Stimulated activated CD4-positive, alpha-beta T cell treated with anti-CD3 and anti-CD28 coated beads, Interleukin-2, amount 100 ng/mL, for 4 hours (primary cell): ENCODE results near the gene HMGN1.

ENCODE experiments used
- DNase-seq: peaks from one replicate; pipeline ENCODE4 v3.0.0-alpha.2; 2020; ENCODE audit warnings: low read depth

Gene HMGN1

DNA sequence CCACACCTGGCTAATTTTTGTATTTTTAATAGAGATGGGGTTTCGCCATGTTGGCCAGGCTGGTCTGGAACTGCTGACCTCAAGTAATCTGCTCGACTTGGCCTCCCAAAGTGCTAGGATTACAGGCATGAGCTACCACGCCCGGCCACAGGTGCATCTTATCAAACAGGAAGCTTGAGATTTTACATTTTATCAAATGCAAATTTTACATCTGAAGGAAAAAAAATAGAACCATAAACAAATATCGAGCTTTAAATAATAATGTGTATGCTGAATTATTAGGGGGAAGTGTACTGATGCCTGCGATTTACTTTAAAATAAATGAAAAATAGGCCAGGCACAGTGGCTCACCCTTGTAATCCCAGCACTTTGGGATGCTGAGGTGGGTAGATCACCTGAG lies 18.9 kb downstream of the HMGN1 start:
- DNase-seq = no peak

DNA sequence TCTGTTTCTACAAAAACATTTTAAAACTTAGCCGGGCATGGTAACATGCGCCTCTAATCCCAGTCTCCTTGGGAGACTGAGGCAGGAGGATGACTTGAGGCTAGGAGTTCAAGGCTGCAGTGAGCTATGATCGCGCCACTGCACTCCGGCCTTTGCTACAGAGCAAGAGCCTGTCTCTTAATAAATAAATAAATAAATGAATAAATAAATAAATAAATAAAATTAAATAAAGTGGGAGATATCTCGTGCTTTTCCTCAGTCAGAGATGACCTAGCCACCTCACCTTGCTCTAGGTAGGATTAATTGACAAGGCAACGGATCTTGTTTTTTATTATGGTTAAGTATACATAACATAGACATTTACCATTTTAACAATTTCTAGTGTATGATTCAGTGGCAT lies 21.2 kb downstream of the HMGN1 start:
- no peak for DNase-seq

DNA sequence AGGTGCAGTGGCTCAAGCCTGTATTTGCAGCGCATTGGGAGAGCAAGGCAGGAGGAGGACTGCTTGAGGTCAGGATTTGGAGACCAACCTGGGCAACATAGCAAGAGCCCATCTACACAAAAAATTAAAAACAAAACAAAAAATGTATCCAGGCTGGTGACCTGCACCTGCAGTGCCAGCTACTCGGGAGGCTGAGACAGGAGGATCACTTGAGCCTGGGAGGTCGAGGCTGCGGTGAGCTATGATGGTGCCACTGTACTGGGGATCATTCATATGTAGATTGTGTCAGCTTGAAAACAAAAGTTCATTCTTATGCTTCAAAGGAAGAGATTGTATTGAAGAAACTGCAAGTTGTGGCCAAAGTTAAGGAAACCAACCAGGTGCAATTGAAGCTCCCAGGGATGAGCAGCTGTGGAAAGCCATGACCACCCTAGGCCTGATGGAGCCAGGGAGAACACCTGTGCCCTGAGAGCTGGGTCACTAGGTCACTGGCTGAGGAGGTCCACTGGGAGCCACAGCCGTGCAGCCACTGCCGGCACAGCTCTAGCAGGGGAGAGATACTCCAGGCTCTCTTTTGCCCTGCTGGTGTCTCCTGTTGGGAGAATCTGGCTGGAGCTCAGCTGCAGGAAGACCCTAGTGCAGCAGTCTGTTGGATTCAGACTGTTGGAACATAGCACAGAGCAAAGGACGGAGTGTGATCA lies 22.1 kb downstream of the HMGN1 start:
- DNase-seq = no peak

DNA sequence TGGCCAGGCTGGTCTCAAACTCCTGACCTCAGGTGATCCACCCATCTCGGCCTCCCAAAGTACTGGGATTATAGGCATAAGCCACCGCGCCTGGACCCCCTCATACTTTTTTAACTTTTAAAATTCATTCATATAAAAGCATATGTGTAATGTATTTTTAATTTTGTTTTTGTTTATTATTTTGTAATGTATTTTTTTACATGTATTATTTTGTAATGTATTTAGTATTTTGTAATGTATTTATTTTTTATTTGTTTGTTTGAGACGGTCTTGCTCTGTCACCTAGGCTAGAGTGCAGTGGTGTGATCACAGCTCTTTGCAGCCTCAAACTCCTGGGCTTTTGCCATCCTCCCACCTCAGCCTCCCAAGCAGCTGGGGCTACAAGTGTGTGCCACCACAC lies 23.4 kb downstream of the HMGN1 start:
- DNase-seq = no peak

DNA sequence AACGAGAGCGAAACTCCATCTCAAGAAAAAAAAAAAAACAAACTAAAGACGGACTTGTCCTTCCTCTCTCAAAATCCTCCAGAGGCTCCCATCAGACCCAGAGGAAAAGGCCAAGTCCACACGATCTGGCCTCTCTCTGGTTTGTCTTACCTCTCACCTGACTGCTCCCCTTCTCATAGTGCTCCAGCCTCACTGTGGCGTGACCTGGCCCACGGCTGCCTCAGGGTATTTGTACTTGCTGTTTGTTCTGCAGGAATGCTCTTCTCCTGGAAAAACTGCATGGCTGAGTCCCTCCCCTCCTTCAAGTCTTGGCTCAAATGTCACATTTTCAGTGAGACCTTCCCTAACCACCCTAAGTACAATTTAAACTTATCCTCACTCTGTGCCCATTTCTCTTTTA lies 27.5 kb downstream of the HMGN1 start:
- no peak for DNase-seq

DNA sequence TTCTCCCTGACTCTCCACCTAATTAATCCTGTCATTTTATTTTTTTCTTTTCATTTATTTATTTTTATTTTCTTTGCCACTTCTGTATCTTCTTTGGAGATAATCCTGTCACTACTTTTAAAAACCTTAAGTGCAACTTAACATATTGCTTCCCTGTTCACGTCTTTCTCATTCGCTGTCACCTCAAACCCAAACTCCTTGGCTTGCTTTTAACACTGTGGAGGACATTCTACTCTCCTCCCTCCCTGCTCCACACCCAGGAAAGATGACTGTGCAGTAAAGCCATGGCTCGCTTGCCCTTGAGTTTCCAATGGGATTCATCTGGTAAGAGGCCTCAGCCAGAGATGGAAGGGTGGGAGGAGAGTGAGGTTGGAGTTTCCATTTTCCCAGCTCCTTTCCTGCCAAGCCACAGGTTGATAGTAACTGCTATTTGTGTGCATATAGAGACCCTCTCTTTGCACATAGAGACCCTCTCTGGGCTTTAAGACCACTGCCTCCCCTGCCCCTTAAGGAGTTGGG lies 29.0 kb downstream of the HMGN1 start:
- DNase-seq = no peak

DNA sequence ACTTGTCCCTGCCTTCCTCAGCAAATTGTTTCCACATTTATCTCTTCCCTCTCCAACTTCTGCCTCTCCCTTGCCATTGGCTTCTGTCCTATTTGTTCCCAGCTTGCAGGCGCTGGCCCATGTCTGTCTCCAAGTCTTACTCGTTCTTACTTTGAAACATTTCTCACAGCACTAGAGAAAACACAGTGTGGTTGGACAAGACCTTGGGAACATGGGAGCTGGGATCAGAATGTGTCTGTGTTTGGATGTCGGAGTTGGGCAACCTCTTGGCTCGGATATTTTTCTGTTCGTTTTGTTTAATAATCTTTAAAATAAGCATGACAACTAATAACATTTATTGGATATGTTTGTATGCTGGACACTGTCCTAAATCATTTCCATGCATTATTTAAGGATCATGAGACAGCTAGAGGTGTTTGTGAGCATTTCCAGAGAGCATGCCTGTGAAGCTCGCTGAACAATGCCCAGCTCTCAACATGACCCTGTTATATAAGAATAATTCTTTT lies 29.6 kb downstream of the HMGN1 start:
- no peak for DNase-seq

DNA sequence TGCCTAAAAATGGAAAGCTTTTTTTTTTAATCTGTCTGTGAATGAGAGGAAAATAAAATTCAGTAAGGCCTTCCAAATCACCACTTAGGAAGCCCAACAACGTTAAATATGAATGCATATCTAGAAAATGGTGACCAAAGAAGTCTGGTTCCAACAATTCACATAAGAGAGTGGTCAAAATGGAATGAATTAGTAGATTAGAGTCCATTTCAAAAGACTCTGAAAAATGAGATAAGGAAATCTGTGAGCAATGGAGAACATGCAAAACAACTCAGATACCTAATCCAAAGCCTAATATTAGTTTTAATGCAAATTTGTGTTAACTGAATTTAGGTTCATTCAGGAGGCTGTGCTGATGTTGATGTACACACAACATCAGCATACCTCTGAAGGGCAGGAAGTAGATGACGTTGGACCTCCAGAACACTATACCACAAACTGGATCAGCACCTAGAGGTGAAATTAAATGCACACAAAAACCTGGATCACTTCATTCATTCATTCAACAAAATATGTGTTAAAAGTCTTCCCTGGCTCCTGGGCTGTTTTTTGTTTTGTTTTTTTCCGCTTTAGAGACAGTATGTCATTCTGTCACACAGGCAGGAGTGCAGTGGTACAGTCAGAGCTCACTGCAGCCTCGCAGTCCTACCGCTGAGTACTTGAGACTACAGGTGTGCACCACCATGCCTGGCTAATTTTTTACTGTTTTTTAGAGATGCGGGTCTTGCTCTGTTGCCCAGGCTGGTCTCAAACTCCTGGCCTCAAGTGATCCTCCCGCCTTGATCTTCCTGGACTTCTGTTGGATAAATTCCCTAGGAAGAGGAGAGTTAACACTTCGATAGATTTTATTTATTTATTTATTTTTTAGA lies 30.6 kb downstream of the HMGN1 start:
- no peak for DNase-seq

DNA sequence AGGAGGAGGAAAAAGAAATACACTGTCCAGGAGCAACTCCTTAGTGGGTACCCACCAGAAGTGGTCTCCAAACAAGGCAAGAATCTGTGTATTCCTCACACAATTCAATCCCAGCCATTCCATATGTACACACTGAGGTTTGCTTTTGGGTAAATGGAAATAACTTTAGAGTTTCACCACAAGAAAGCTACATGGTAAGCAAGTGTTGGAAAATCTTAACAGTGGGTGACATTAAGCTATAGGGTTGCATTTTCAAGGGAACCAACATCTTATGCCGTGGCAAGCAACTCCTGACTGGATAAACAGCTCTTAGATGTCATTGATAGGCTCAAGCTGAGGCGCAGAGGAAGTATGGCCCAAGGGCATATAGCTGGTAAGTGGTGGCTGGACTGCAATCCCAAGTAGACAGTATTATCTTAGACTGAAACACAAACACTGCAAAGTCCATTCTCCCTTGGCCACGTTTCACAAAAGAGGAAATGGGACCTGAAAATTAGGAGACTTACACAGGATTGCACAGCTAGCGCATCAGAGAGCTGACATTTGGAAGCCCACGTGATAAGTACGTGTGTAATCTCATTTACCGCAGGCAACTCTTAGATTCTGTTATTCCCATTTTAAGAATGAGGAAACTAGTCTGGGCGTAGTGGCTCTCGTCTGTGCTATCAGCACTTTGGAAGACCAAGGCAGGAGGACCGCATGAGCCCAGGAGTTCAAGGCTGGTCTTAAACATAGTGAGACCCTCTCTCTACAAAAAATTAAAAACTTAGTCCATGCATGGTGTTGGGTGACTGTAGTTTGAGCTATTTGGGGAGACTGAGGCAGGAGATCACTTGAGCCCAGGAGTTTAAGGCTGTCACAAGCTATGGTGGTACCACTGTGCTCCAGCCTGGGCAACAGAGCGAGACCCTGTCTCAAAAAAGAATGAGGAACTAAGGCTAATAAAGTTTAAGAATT lies 31.5 kb downstream of the HMGN1 start:
- DNase-seq = no peak

DNA sequence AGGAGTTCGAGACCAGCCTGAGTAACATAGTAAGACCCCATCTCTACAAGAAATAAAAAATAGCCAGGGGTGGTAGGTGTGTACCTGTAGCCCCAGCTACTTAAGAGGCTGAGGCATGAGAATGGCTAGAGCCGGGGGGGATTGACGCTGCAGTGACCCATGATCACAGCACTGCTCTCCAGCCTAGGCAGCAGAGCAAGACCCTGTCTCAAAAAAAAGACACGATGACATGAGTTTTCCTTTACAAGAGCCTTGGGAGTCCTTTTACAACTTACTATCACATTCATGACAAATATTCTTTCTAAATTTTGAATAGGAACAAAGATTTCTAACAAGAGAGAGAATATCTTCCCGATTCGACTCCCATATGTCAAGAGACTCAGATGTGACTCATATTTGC lies 32.2 kb downstream of the HMGN1 start:
- DNase-seq = no peak

DNA sequence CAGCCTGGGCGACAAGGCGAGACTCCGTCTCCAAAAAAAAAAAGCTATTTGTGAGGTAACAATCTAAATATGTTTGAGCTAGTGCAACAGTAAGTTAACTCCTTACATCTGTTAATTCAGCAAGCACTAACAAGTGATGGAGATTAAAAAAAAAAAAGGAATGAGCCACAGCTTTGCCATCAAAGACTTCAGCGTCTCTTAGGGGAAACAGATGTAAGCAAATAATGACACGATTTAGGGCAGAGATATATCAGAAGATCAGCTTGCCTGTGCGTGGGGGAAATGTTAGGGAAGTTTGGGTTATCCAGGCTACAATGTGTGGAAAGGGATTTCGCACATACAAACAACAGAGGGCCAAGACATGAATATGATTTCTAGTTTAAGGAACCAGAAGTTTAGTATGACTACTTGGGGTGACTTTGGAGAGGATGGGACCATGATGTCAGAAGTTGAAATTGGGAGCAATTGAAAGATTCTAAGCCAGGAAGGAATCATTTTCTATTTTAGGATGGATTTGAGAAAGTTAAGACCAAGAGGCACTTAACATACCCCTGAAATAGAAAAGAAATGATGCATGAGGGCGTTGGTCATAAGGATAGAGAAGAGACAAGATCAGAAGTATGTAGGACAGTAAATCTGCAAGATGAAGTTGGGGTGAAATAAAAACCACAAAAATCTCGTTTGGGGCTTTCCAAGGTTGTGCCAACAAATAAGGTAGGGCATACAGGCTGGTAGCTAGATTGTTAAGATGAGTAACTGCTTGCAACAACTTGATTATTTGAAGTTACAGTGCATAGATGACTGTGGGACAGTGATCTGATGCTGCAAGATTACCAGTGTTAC lies 33.1 kb downstream of the HMGN1 start:
- DNase-seq = no peak

DNA sequence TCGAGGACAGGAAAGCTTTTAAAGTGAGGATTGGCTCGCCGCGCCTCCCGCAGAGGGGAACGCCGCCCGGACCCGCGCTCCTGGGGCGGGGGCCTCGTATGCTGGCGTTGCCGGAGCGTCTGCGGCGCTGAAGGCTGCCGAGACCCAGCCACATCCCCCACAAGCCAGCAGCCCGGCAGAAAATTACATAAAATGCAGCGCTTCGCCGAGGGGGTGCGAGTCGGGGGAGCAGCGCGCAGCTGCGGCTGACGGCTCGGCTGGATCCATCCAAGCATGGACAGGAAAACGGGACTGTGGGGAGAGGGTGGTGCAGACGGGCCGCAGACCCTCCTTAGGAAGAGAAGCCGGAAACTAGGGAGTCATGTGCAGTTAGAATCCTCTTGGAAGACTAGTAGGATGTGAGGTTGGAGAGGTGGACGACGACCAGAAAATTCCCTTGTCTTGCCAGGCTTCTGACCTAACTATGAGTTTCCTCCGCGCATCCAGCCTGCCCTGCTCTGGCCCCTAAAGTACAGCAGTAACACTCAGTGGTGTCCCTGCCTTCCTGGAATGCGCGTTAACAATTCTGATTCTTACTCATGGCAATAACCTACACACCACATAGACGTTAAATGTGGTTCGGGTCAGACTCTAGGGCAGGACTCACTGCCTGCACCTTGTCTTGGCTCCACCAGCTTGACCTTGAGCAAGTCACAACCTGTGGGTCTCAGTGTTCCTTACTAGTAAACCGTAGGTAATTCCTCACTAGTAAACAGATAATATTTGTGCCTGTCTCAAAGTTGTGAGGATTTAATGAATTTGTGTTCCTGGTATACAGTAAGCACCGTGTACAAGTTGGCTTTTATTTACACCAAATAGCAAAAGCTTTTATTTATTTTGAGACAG lies 34.5 kb downstream of the HMGN1 start:
- peak; percentile 18 for DNase-seq

DNA sequence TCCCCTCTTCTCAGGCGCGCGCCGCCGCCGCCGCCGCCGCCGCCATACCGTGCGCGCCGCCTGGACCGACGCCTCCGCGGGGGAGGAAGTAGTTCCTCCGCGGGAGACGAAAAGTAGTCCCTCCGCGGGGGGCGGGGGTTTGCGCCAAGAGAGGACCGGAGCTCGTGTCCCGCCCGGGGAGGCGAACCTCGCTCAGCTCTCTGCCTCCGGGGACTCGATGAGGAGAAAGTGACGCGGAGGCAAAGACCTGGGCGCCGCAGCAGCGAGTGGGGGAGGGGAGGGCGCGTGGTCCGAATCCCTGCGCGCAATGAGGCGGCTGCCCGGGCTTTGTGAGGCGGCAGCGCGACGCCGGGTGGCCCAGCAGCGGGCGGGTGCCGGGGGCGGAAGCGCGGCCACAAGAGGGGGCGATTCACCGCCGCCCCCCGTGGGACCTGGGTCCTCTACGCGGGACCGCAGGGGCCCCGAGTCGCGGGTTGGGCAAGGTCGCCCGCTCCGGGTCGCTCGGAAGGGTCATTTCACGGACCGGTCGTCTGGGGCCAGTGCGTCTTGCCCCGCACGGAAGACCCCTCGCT lies 35.2 kb downstream of the HMGN1 start, which contains the start of gene BRWD1:
Gene BRWD1 (minus strand): TSS at position 62 of the 572 bp plus-strand sequence. CDS start 141 bp downstream, outside the sequence.
- DNase-seq = peak; percentile 62

DNA sequence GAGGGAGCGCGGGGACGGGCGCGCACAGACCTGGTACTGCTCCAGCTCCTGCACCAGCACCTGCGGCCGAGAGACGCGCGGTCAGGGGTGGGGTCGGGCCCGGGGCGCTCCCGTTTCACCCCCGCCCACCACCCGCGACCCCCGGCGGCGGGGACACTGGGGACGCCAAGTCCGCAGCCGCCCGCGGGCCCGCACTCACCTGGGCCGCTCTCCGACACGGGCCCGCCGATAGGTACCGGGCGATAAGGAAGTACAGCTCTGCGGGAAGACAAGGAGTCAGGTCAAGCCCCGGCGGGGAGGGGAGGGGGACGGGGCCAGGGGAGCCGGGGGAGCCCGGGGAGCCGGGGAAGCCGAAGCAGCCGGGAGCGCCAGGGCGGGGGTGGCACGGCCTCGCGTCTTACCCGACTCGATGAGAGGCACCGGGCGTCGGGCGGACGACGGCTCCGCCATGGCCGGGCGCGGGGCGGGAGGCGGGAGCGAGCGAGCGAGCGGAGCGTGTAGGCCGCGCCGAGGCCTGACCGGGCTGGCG lies 35.8 kb downstream of the HMGN1 start:
- DNase-seq = no peak

DNA sequence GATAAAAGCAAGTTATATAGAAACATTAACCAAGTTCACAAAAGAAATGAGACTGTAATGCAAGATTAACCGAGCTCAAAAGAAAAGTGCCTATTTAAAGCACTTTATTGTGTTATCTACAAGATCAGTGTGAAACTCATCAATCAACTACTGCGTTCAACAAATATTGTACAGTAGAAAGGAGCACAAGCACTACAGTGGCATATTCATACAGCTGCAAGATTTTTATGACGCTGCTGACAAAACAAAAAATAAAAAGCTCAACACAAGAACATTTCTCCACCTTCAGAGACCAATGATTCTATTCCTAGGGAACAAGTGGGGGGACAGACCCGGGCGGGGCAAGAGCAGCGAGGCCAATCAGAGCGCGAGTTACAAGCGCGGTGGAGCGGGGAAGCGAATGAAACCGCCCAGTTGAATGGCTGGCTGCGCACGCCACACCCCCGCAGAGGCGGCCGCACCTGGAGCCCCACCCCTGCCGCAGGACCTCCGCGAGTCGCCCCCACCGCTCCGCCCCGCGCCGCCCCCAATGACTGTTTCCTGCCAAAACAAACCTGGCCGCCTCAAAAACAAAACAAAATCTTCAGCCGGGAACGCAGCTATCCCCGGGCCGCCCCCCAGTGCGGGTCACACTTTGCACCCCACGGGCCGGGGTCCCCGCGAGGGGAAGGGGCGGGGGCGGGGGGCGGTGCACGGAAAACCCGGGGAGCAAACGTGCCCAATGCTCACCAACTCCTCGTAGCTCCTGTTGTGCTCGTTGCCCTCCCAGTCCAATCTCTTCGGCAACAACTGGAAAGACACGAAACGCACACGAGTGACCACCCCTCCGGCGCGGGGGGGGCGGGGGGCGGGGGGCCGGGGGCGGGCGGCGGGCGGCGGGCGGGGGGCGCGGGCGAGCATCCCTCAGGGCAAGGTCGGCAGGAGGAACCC lies 36.5 kb downstream of the HMGN1 start:
- peak; percentile 91 for DNase-seq

DNA sequence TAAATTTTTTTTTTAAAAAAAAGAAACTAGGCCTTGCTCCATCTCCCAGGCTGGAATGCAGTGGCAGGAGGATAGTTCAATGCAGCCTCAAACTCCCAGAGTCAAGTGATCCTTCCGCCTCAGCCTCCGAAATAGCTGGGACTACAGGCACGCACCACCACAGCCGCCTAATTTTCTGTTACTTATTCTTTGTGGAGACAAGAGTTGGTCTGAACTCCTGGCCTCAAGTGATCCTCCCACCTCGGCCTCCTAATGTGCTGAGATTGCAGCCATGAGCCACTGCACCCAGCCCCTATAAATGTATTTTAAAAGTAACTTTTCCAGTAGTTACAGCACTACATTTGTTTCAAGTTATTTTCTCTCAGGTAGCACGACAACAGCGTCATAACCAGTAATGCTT lies 37.7 kb downstream of the HMGN1 start:
- no peak for DNase-seq

DNA sequence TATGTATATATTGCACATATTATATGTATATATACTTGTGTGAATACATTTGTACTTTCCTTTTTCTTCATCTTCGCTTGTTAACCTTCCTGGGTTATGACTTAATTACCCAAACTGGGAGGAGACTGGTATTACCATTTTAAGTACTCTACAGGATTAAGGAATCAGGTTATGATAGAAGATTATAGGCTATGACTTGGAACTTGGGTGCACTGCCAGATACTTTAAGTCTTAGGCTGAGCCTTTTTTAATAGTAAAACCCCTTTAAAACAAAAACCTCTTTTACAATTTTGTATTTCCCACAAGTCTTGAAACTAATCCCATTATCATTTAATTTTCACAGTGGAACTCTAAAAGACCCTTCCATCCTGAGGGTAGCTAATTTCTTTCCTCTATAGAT lies 41.4 kb downstream of the HMGN1 start:
- no peak for DNase-seq

DNA sequence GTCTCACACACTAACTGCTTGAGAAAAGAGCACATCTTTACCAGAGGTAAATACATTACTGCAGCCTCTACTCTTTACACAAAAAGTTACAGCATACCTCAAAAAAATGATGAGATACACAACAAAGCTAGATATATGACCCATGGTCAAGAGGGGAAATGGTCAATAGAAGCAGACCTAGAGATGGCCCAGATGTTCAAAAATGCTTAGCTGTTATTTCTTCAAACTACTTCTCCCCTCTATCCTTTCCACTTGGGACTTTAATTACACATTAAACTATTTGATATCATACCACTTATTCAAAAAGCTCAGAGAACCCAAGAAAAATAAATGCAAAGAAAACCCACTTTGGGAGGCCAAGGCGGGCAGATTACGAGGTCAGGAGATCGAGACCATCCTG lies 48.3 kb downstream of the HMGN1 start:
- no peak for DNase-seq
